ENCODE measurements around the gene PROSER1.

DNA sequence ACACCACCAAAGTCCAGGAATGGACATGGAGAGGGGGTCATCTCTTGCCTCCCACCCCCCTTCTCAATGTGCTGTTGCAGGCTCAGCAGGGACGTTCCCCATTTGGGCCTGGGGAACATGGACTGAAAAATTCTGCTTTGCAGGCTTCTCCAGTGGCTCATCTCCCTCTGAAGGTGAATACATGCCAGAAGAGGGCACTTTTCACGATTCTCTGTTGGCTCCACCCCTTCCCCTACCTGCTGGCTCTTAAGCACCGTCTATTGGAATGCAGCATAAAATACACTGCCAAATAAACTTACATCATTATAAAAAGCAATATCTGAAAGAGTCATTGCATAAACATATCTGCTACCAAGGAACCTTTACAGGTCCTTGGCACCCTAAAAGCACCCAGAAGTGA is 36.1 kb upstream of the PROSER1 start:
- TF ChIP-seq POLR2AphosphoS5 (IDR thresholded peaks at IDR 0.05; ENCODE audit: low read depth, low read length) (no peak), SIN3A (IDR thresholded peaks at IDR 0.05; ENCODE audit: borderline replicate concordance, insufficient read depth, low read length) (no peak), FOXP2 (optimal IDR thresholded peaks at IDR 0.05; ENCODE audit: borderline replicate concordance, extremely low read depth, extremely low read length, insufficient read depth) (no peak)
- TF ChIP-seq, protein P1, sequence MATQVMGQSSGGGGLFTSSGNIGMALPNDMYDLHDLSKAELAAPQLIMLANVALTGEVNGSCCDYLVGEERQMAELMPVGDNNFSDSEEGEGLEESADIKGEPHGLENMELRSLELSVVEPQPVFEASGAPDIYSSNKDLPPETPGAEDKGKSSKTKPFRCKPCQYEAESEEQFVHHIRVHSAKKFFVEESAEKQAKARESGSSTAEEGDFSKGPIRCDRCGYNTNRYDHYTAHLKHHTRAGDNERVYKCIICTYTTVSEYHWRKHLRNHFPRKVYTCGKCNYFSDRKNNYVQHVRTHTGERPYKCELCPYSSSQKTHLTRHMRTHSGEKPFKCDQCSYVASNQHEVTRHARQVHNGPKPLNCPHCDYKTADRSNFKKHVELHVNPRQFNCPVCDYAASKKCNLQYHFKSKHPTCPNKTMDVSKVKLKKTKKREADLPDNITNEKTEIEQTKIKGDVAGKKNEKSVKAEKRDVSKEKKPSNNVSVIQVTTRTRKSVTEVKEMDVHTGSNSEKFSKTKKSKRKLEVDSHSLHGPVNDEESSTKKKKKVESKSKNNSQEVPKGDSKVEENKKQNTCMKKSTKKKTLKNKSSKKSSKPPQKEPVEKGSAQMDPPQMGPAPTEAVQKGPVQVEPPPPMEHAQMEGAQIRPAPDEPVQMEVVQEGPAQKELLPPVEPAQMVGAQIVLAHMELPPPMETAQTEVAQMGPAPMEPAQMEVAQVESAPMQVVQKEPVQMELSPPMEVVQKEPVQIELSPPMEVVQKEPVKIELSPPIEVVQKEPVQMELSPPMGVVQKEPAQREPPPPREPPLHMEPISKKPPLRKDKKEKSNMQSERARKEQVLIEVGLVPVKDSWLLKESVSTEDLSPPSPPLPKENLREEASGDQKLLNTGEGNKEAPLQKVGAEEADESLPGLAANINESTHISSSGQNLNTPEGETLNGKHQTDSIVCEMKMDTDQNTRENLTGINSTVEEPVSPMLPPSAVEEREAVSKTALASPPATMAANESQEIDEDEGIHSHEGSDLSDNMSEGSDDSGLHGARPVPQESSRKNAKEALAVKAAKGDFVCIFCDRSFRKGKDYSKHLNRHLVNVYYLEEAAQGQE (IDR thresholded peaks at IDR 0.05; ENCODE audit: insufficient read depth in 1 of 2, low read depth in 2 of 2, low read length in 2 of 2): no peak
